Vagina (tissue), 2 donors: ENCODE measurements around the gene DEFB114.

Experiments used
- POLR2A ChIP-seq, 2 donors: fragments of 450-650 bp; IDR thresholded peaks; one replicate each; pipeline ENCODE4 v1.6.1; 2017; ENCODE audit warnings: antibody characterized with exemption in 2 of 2, mild to moderate bottlenecking in 2 of 2, moderate library complexity in 2 of 2
- POLR2AphosphoS5 ChIP-seq, 2 donors: sonication (generic); formaldehyde crosslinking; IDR thresholded peaks; one replicate each; pipeline ENCODE4 v1.9.0; 2017; ENCODE audit warnings: antibody characterized with exemption in 2 of 2, mild to moderate bottlenecking in 2 of 2, low read depth in 1 of 2; ENCODE audit not compliant: insufficient read depth in 1 of 2

- no peak for TF ChIP-seq POLR2A (IDR thresholded peaks at IDR 0.05)
- TF ChIP-seq POLR2AphosphoS5 (IDR thresholded peaks at IDR 0.05; ENCODE audit: insufficient read depth in 1 of 2, low read depth in 1 of 2) = no peak
Observed at GRCh38 chr6:49964064-49964463, at the start of gene DEFB114.
